Fibroblast of skin of right quadriceps (primary cell): Measurements from ENCODE around the gene TRMT5.

Source experiments
- DNase-seq: peaks from one replicate; pipeline ENCODE4 v3.0.0-alpha.2; 2013

The TRMT5 gene, protein sequence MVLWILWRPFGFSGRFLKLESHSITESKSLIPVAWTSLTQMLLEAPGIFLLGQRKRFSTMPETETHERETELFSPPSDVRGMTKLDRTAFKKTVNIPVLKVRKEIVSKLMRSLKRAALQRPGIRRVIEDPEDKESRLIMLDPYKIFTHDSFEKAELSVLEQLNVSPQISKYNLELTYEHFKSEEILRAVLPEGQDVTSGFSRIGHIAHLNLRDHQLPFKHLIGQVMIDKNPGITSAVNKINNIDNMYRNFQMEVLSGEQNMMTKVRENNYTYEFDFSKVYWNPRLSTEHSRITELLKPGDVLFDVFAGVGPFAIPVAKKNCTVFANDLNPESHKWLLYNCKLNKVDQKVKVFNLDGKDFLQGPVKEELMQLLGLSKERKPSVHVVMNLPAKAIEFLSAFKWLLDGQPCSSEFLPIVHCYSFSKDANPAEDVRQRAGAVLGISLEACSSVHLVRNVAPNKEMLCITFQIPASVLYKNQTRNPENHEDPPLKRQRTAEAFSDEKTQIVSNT

DNA sequence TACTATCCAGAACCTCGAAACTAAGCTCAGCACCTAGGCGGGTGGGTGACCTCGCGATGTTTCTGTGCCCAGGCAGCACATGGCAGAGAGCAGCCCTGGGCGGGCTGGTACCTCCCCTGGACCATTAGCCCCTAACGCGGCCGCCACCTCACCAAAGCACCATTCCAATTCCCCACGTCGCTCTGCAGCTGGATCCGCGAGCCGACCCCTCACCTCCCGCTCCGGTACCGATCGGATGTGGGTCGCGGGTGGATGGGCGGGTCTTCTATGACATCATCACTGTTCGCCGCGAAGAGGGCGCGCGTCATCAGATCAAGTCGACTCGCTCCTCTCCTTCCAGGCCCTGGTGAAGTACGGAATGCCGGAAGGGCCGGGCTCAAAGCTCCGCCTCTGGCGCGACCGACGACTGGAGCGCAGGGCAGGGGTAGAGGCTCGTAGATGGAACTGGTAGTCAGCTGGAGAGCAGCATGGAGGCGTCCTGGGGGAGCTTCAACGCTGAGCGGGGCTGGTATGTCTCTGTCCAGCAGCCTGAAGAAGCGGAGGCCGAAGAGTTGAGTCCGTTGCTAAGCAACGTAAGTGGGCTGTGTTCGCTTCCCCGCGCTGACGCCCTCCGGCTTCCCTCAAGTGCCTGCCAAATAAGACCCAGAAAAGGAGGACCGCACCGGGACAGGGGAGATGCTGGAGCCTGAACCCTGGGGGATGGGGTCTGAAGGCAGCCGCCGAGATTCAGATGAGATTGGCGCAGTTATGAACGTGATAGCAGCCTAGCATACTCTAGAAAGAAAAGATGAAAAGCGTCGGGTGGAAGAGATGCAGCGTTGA is at the start of gene TRMT5, which contains the start of gene SLC38A6:
TSS of gene TRMT5 (minus strand) at position 269 of the 822 bp plus-strand sequence. CDS start at position 163, 106 bp downstream.
TSS of gene SLC38A6 (plus strand) at position 435 of the 822 bp plus-strand sequence. CDS start at position 468, 33 bp downstream.
- peak; percentile 96 for DNase-seq

- no peak for DNase-seq
Observed at GRCh38 chr14:61026526-61026925, 45.6 kb upstream of the TRMT5 start.

GRCh38 chr14:61025251-61026223 is 44.7 kb upstream of the TRMT5 start:
- peak; percentile 82 for DNase-seq

GRCh38 chr14:61019537-61019936 is 38.7 kb upstream of the TRMT5 start:
- DNase-seq: no peak

DNA sequence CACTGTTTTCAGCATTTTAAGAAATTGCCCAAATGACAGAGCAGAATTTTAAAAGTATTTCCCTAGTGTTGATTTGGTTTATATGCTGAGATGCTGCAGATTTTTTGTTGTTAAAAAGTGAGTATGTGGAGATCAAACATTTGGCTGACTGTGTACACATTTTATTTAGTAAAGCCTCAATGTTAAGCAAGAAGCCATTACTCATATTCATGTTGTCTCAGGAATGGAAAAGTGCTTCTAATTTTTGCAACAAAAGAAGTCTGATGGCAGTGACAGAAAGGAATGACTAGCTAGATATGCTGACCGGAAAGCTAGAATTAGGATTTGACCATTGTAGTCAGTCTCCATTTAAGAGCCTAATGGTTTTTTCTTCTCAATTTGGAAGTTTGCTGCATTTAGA is 22.7 kb upstream of the TRMT5 start:
- DNase-seq: peak; percentile 35

DNA sequence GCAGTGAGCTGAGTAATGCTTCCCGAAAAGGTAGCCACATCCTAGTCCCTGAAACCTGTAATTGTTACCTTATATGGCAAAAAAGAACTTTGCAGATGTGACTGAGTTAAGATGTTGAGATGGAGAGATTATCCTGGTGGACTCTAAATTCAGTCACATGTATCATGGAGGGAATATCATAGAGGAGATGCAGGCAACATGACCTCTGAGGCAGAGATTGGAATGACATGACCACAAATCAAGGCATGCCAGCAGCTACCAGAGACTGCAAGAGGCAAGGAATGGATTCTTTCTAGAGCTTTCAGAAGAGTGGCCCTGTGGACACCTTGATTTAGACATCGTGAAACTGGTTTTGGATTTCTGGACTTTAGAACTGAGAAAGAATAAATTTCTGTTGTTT is 18.7 kb upstream of the TRMT5 start:
- DNase-seq: no peak

DNA sequence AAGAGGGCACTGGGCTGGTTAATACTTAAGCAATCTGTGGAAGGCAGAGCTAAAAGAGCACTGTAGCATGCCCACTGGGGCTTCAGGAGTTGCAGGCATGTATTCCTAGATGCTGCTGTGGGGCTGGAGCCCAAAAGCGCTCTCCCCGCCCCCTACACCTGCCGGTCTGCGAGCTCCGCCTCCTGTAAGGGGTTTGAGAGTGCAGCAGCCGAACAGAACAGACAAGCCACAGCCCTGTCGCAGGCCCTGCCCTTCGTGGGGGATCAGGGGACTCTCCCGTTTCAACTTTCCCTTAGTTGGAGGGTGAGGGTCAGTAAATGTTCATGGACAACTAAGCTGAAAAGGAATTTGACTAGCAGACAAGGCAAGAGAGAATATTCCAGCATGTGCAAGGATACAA is 17.7 kb upstream of the TRMT5 start:
- no peak for DNase-seq

DNA sequence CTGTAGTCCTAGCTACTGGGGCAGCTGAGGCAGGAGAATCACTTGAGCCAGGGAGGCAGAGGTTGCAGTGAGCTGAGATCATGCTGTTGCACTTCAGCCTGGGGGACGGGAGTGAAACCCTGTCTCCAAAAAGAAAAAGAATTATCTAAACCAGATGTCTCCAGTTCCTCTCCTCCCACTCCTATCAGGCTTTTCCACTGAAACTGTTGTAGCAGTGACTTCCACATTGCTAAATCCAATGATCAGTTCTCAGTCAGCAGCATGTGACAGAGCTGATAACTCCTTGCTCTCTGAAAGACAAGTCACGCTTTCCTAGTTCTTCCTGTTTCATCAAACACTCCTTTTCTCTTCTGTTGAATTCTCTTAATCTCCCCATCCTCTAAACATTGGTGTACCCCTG is 8.7 kb upstream of the TRMT5 start:
- DNase-seq: peak; percentile 37

GRCh38 chr14:60986500-60986899 is 5.6 kb upstream of the TRMT5 start:
- no peak for DNase-seq

- DNase-seq: no peak
Observed at GRCh38 chr14:60984196-60984595, 3.3 kb upstream of the TRMT5 start.

GRCh38 chr14:60981633-60982455 is 965 bp upstream of the TRMT5 start:
- peak; percentile 89 for DNase-seq

DNA sequence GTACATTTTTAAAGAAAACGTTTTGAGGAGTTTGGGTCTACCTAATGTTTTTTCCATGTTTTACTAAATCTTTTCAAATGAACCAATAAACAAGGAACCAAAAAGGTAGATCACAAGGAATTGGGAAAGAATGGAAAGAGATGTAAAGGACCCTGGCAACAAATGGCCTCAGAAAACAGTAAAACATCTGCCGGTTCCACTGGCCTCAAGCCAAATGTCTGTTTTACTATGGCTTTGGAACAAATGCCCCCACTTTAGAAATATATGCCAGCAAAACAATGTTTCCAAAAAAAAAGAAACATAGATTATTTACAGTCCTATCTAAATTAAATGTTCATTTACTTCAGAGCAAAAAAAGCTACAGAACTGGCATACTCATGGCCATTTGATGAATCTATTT is 3.0 kb downstream of the TRMT5 start:
- no peak for DNase-seq

DNA sequence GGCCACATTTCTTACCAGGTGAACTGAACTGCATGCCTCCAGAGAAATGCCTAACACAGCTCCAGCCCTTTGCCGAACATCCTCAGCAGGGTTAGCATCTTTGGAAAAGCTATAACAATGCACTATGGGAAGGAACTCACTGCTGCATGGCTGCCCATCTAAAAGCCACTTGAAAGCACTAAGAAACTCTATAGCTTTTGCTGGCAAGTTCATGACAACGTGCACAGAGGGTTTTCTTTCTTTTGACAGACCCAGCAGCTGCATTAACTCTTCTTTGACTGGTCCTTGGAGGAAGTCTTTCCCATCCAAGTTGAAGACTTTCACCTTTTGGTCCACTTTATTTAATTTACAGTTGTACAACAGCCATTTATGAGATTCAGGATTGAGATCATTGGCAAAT is 5.3 kb downstream of the TRMT5 start:
- no peak for DNase-seq

DNA sequence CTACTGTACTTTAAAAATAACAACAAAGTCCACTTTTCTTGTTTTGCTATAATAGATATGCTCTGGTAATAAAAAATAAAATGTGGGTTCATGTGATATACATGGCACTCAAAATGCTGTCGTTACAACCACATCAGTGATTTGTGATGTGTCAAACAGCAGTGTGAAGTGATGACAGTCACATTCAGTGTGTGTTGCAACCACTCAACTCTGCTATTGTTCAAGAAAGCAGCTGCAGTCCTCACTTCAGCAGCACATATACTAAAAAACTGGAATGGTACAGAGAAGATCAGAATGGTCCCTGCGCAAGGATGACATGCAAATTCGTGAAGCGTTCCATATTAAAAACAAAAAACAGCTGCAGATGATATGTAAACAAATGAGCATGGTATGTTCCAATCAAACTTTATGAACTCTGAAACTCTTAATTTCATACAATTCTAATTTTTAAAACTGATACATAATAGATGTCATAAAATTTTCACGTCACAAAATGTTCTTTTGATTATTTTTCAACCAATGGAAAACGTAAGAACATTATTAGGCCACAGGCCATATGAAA is 6.7 kb downstream of the TRMT5 start:
- DNase-seq: no peak

GRCh38 chr14:60973070-60973469 is 7.8 kb downstream of the TRMT5 start:
- DNase-seq: no peak

- DNase-seq: no peak
Observed at GRCh38 chr14:60972295-60972694, 8.6 kb downstream of the TRMT5 start.

- no peak for DNase-seq
Observed at GRCh38 chr14:60971271-60971670, 9.6 kb downstream of the TRMT5 start.

DNA sequence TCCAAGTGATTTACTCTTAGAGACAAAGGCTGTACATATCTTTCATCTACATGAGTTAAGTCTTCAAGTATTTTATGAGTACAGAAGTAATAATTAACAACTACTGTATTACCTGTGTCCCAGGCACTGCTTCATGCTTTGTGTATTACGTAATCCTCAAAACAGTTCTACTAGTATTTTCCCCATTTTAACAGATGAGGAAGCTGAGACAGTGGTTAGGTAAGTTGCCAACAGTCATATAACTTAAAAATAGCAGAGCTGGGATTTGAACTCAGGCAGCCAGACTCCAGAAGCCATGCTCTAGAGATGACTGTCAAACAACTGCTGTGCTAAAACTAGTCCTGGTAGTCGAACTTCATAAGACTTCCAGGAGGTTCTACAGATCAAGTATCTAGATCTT is 10.7 kb downstream of the TRMT5 start:
- DNase-seq: no peak

GRCh38 chr14:60968671-60969070 is 12.2 kb downstream of the TRMT5 start:
- DNase-seq: no peak

- DNase-seq: no peak
Observed at GRCh38 chr14:60968099-60968498, 12.8 kb downstream of the TRMT5 start.

DNA sequence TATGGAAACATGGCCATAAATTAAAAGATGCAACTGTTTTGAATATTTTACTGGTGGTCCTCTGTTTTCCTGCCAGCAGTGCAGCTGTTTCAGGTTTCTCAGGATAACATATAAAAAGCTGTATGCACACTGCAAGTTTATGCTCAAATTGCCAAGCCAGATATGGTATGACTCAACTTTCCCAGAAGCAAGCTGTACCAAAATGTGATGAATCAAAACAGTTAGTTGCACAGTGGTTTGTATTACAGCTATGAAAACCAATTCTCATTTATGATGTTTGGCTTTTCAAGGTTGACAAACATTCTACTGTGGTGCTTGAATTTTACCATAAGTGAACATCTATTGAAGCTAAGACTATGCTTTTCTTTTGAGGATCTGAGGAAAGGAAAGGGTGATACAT is 15.5 kb downstream of the TRMT5 start:
- peak; percentile 84 for DNase-seq
